GM12865 (cell line): ENCODE data around the gene ZBTB7C.

Experiments
- DNase-seq: peaks from one replicate; pipeline ENCODE4 v3.0.0; 2010; ENCODE audit warnings: low read depth
- H3K4me3 ChIP-seq: 2 replicates; pipeline ENCODE4 v1.5.1; 2011; ENCODE audit warnings: mild to moderate bottlenecking, low read depth, low read length, control low read depth
- TF ChIP-seq, protein P1 (sequence below): IDR thresholded peaks from 2 replicates; pipeline ENCODE4 v1.5.1; 2011; ENCODE audit warnings: low read length, control low read depth, low read depth, inconsistent platforms; ENCODE audit not compliant: insufficient read depth; ENCODE audit errors: missing control alignments

ZBTB7C gene

DNA sequence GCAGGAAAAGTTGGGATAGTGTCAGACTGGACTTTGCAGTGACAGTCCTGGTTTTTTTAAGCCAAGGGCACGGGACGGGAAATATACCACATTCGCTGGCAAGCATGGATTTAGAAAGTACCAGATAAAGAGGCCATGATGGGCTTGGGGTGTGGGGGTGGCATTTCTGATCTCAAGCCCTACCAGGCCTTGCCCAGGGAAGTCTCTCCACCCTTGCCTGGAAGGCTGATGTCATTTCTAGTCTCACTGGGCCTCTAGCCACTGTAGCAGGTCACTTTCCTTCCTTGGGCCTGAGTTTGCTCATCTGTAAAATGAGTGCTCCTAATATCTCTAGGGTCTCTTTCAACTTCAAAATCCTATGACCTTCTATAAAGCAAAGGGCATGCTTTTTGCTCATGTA, 1.8 kb downstream of the ZBTB7C start:
- H3K4me3 ChIP-seq: no peak overlapping the region
- TF ChIP-seq, protein P1, sequence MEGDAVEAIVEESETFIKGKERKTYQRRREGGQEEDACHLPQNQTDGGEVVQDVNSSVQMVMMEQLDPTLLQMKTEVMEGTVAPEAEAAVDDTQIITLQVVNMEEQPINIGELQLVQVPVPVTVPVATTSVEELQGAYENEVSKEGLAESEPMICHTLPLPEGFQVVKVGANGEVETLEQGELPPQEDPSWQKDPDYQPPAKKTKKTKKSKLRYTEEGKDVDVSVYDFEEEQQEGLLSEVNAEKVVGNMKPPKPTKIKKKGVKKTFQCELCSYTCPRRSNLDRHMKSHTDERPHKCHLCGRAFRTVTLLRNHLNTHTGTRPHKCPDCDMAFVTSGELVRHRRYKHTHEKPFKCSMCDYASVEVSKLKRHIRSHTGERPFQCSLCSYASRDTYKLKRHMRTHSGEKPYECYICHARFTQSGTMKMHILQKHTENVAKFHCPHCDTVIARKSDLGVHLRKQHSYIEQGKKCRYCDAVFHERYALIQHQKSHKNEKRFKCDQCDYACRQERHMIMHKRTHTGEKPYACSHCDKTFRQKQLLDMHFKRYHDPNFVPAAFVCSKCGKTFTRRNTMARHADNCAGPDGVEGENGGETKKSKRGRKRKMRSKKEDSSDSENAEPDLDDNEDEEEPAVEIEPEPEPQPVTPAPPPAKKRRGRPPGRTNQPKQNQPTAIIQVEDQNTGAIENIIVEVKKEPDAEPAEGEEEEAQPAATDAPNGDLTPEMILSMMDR: no peak
- DNase-seq: no peak

DNA sequence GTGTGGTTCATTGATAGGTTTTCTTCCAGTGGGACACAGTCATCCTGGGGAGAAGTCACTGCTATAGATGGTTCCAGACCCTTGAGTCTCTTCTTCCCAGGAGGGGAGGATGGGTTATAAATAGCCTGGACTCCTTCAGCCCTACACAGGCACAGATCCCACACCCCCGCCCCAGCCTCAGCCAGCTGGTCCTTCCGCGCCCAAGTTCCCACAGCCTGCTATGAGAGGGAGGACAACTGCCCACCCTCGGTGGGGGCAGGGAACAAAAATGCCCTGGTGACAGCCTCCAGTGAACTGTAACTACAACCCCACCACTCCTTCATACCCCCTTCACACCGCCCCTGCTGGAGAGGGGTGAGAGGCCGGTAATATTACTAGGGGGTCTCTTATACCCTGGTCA, 3.2 kb downstream of the ZBTB7C start:
- no peak for DNase-seq
- H3K4me3 ChIP-seq: no peak overlapping the region
- TF ChIP-seq, protein P1: no peak

DNA sequence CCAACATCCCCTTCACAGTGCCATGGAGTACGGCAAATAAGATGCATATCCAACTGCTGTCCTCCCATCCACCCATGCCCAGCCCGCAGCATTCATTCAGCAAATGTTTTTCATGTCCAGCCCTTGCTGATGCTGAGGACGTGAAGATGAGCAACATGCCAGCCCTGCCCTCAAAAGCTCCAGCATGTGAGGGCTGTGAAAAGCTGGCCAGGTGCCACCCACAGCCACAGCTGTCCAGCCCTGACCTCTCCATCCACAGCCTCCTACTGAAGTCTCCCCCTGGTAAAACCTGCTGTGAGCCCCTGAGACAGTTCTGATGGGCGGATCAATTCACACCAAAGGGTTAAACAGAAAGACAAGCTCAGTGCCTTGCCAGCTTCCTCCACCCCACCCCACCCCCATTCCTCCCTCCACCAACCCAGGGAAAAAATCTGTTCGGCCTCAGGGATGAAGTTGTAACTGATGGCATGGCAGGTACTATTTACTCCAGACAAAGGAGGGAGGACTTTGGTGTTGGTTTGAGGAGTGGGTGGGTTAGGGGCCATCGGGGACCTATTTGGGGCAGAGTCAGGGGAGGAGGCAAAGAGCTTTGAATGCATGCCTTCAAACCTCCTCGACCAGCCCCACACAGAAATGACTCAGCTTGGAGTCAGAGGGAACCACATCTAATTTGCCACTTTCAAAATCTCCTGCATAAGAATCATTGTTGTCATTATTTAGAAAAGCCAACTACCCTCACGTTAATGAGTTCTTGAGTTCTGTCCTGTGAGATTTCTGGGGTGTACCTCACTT, 4.3 kb downstream of the ZBTB7C start:
- TF ChIP-seq, protein P1: no peak
- DNase-seq: no peak
- no peak overlapping the region for H3K4me3 ChIP-seq

DNA sequence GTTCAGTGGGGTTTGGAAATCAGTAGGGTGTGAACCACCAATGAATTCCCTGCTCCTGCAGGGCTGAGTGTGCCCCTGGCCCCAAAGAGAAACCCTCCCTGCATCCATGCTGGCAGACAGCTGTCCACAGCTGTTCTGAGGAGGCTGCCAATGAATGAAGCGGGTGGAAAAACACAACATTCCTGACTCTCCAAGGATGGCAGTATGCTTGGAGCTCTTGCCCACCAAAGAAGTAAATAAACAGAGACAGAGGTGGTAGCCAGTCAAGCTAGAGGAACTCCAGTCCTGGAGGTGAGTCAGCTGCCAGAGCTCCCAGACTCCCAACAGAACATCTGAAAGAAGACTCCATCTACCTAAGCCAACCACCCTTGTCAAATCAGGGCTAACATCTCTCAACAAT, 6.2 kb downstream of the ZBTB7C start:
- TF ChIP-seq, protein P1: no peak
- no peak for DNase-seq

DNA sequence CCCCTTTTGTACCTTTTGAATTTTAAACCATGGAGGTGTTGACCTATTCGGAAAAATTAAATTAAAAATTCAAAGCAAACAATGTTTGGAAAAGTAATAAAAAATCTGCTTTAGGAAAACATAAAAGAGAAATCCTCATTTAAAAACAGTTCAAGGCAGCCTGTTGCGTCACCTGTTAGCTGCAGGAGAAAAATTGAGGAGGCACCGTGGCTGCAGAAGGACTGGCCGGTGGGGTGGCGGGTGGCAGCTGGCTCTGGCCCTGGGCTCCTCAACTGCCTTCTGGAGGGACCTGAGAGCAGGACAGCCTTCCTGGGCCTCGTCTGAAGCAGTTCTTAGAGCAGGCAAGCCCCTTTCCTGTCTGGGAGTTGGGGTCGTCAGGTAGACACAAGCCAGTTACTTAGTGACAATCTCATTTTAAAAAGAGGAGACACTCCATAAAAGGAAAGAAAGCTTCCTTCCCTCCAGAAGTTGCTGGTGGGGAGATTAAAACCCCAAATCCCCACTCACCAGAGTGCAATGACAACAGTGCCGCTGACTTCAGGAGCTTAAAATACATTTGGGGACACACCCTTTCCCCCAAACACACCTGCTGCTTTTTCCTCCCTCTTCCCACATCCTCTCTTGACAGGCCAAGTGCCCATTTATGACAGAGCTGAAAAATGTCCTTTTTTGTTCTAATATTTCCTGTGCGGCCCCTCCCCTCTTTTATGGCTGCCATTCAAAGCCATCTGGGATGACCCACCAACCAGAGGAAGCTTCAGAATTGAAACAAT, 9.7 kb downstream of the ZBTB7C start:
- DNase-seq: no peak
- no peak overlapping the region for H3K4me3 ChIP-seq
- TF ChIP-seq, protein P1: no peak

More for the DNA sequence above, 6.2 kb downstream of the ZBTB7C start:
- H3K4me3 ChIP-seq: no peak overlapping the region

DNA sequence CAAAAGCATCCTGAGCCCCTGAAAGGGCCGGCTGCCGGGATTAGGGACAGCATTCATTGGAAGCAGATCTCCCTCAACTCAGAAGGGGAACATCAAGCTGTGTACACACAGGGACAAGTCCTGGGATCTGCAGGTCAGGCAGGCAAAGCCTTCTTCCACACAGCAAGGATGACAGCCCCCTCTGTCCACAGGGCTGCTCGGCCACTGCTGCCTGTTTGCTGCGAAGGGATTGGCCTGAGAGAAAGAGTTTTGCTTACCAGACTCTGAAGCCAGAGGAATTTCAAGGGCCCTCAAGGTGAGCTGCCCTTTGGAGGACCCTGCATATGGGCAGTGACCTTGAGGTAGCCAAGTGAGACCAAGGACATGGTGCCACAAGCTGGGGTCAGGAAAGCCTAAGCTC, 11.1 kb downstream of the ZBTB7C start:
- DNase-seq: no peak
- H3K4me3 ChIP-seq: no peak overlapping the region
- TF ChIP-seq, protein P1: no peak
